Measurements from ENCODE around the gene FEV. TPM values are rescaled to one million over a fixed set of nuclear protein-coding genes. Genes with fewer than 3 reads are reported as not detected.

FEV gene
- total RNA-seq, 1 donor from 2014 or later: not detected

DNA sequence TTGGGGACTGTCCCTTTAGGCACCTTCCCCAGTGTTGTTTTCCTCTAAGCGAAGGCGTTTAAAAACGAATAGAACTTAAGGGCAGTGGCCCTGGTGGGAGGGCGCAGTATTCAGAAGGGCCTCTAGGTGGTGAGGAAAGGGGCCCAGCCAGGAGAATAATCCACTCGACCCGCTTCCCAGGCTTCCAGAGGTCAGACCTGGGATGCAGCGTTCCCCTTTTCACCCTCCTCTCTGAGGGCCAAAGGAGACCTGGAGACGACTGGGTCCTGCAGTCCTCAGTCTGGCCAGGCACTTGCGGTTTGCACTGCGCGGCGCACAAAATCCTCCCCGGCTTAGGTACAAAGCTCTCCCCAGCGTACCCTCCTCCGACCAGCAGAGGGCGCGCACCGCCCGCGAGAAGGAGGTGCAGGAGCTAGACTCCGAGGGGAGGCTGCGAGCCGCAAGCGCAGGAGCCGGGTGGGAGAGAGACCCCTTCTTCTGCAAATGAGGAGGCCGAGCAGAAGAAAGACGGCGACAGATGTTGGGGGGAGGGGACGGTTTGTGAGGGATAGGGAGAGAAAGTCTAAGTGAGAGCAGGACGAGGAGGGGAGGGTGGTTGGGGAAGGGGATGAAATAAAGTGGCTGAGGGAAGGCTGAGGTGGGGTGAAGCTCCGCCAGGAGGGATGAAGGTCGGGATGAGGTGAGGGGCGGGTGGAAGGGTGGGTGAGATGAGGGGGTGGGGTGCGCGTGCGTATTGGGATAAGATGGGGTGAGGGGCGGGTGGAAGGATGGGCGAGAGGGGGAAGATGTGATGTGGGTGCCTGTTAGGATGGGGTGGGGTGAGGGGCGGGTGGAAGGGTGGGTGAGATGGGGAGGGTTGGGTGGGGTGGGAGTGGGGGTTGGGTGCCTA, 4.9 kb downstream of the FEV start:
- intact Hi-C loops (cut with micrococcal nuclease): loop anchor here (1.0 to 5.0 kb wide), 6 partner anchors 16 to 127 kb away; no protein-coding TSS in a partner anchor

- intact Hi-C loops (cut with micrococcal nuclease): no loop called here
These were observed 9.8 kb downstream of the FEV start for GRCh38 chr2:218975060-218975777.

DNA sequence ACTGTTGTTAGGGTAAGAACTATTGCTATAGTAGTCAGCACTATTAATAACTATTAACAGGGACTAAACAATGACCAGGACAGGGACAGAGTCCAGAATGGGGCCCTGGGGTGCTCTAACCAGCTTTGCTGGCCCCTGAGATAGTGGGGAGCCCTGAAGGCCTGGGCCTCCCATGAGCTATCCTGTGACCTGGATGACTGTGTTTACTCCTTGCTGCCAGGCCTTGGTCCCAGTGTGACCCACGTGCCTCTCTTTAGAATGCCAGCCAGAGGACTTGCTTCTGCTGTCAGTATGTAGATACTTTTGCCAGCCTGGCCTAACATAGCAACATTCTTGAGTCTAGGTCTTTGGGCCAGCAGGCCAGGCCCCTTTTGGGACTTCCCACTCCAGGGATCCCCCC, 14.1 kb downstream of the FEV start:
- intact Hi-C loops (cut with micrococcal nuclease): no loop called here

DNA sequence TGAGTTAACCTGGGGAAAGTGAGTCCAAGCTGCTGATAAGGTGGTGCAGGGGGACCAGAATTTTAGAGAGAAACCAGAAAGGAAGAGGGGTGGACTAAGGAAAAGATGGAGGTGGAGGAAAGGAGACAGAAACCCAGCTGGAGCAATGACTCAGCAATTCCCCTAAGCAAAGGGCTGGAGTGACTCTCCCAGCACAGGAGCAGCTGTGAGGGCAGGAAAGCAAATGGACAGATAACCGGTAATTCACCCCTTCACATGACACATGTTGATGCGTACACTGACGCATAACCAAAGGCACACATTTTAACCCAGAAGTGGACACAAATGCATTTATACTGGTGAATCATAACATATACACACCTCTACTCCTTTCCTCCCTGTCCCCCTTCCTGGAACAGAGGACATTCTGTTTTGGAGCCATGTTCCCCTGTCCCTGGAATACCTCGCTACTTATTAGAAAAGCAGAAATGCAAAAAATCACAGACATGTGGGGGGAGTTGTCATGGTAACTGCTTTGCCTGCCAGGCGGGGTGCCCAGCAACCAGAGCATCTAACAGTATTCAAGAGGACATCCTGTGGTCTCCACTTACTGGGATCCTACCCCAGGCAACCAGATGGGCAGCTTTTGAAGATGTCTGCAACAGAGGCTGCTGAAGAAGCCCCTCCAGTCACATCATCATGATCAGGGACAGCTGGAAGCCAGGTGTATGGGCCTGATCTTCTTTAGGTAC, 20.8 kb downstream of the FEV start:
- intact Hi-C loops (cut with micrococcal nuclease): no loop called here

- intact Hi-C loops (cut with micrococcal nuclease): loop anchor here (2.0 kb wide), 1 partner anchor 17 kb away; no protein-coding TSS in a partner anchor
These were observed 21.4 kb downstream of the FEV start for GRCh38 chr2:218963601-218964000.

DNA sequence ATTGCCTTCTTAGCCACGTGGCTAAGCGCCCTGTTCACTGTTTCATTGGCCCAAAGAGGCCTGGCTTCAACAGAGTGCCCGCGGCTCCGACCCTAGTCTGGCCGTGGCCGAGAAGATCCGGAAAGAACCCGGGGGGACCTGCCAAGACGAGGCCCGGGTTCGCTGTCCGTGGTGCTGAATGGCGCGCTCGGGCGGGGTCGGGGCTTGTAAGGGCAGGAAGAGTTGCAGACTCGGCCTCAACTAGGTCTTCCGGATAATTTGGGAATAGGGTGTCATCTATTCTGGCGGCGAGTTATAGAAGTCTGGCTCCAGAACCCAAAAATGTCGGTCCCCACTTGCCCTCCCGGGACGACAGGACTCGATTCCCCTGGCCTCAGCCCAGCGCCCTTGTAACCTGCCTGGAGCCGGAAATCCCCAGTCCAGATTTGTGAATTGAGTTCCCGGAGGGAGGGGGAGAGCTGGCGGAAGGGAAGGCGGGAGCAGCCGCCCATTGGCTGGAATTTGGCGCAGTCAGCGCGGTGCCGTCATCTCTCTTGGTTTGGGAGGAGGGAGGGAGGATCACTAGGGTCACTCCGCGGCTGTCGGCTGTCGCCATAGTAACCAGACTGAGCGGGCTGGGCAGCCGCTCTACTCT, 22.0 kb downstream of the FEV start:
- intact Hi-C loops (cut with micrococcal nuclease): loop anchor here (2.0 kb wide), 1 partner anchor 18 kb away; no protein-coding TSS in a partner anchor

- intact Hi-C loops (cut with micrococcal nuclease): loop anchor here (2.0 kb wide), 1 partner anchor 19 kb away; no protein-coding TSS in a partner anchor
These were observed 23.1 kb downstream of the FEV start for GRCh38 chr2:218961651-218962570.

GRCh38 chr2:218961229-218961628, 23.8 kb downstream of the FEV start:
- intact Hi-C loops (cut with micrococcal nuclease): no loop called here

DNA sequence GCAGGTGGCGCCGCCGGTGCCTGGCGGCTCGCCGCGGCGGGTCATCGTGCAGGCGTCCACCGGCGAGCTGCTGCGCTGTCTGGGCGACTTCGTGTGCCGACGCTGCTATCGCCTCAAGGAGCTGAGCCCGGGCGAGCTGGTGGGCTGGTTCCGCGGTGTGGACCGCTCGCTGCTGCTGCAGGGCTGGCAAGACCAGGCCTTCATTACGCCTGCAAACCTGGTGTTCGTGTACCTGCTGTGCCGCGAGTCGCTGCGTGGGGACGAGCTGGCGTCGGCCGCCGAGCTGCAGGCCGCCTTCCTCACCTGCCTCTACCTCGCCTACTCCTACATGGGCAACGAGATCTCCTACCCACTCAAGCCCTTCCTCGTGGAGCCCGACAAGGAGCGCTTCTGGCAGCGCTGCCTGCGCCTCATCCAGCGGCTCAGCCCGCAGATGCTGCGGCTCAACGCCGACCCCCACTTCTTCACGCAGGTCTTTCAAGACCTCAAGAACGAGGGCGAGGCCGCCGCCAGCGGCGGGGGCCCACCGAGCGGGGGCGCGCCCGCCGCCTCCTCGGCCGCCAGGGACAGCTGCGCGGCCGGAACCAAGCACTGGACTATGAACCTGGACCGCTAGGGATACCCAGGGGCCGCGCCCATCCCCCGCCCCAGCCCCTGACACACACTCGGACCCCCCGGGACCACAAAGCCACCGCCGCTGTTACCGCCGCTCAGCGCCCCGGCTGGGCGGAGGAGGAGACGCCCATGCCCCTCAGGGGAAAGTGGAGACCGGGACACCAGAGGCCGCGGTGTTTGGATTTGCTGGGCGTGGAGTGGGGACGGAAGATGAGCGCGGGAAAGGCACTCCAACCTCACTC, 24.4 kb downstream of the FEV start:
- intact Hi-C loops (cut with micrococcal nuclease): no loop called here

GRCh38 chr2:218959761-218960308, 25.1 kb downstream of the FEV start:
- intact Hi-C loops (cut with micrococcal nuclease): loop anchor here (5.0 kb wide), 1 partner anchor 83 kb away; no protein-coding TSS in a partner anchor

DNA sequence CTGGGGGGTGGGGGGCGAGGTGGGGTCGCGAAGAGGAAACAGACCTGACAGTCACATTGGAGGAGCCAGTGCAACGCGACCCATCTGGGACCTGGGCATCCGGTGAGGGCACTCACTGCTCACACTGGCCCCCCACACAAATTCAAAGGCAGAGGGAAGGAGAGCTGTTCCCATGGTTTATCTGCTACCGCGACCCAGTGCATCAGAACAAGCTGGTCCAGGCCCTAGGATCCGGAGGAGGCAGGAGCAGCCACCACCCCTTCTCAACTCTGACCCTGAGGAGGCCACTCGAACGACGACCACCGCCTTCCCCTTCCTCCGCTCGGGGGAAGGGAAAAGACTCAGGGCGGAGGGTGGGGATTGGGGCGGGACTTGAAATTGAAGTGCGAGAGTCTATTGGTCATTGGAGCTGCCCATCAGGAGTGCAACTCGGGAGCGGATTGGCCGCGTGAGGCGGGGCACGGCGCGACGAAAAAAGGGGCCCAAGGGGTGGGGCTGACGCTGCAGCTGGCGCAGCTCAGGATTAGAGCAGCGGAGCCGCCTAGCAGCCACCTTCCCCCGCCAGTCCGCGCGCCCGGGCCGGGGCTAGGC, 25.7 kb downstream of the FEV start, which contains the start of gene CDK5R2:
Gene CDK5R2 (plus strand): TSS at position 526 of the 591 bp plus-strand sequence. CDS start 155 bp downstream, outside the sequence.
- intact Hi-C loops (cut with micrococcal nuclease): loop anchor here (5.0 kb wide), 1 partner anchor 82 kb away; no protein-coding TSS in a partner anchor

DNA sequence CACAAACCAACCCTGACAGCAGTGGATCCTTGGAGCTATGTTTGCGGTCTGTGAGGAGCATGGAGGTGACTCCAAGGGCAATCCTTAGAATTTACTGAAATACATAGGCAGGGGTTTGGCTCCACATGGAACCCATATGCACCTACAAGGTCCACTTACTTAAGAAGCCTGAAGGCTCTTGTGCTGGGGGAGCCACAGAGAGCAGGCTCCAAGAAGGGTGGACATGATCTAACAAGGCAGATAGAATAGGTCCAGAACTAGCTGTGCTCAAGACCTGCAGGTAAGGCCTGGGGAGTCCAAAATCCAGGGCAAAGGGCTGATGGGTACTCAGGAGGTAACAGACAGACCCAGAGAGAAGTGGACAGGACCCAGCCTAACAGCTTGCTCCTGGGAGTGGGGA, 26.7 kb downstream of the FEV start:
- intact Hi-C loops (cut with micrococcal nuclease): loop anchor here (5.0 kb wide), 1 partner anchor 81 kb away; no protein-coding TSS in a partner anchor

GRCh38 chr2:218957671-218958070, 27.3 kb downstream of the FEV start:
- intact Hi-C loops (cut with micrococcal nuclease): loop anchor here (5.0 kb wide), 1 partner anchor 80 kb away; no protein-coding TSS in a partner anchor

GRCh38 chr2:218956039-218956438, 28.9 kb downstream of the FEV start:
- intact Hi-C loops (cut with micrococcal nuclease): loop anchor here (5.0 kb wide), 1 partner anchor 79 kb away; no protein-coding TSS in a partner anchor

- intact Hi-C loops (cut with micrococcal nuclease): loop anchor here (5.0 kb wide), 1 partner anchor 77 kb away; no protein-coding TSS in a partner anchor
These were observed 30.3 kb downstream of the FEV start for GRCh38 chr2:218954541-218955300.

DNA sequence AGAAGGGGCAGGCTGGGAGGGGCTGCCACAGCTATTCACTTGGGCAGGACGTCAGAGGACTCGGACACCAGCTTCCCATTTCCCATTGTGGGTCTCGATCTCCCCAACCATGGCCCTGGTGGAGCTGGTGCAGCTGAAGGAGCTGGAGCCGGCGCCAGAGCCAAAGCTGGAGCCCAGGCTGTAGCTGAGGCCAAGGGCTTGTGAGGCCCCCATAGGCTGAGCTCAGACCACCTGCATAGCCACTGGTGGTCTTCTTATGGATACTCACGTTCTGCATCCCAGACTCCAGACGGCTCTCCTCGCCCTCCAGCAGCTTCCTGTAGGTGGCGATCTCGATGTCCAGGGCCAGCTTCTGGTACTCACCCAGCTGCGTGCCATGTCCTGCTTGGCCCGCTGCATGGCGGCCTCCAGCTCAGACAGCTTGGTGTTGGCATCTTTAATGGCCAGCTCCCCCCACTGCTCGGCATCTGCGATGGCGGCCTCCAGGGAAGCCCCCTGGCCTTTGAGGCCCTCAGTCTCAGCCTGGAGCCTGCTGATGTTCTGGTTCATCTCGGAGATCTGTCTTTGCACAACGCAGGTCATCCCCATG, 31.5 kb downstream of the FEV start:
- intact Hi-C loops (cut with micrococcal nuclease): no loop called here

GRCh38 chr2:218952160-218952559, 32.8 kb downstream of the FEV start:
- intact Hi-C loops (cut with micrococcal nuclease): no loop called here

Data from T-helper 1 cell treated with Interleukin-12 subunit alpha and Interleukin-12 subunit beta and Interleukin-4 antibody, amounts not matched to agents 30 ng/mL and 1 ng/mL, for 36 hours (primary cell).